Measurements from ENCODE around the gene NRXN3. TPM values are rescaled to one million over a fixed set of nuclear protein-coding genes. Genes with fewer than 3 reads are reported as not detected.

The NRXN3 gene
- polyA plus RNA-seq, 6 donors from 2014 or later, result not detected

DNA sequence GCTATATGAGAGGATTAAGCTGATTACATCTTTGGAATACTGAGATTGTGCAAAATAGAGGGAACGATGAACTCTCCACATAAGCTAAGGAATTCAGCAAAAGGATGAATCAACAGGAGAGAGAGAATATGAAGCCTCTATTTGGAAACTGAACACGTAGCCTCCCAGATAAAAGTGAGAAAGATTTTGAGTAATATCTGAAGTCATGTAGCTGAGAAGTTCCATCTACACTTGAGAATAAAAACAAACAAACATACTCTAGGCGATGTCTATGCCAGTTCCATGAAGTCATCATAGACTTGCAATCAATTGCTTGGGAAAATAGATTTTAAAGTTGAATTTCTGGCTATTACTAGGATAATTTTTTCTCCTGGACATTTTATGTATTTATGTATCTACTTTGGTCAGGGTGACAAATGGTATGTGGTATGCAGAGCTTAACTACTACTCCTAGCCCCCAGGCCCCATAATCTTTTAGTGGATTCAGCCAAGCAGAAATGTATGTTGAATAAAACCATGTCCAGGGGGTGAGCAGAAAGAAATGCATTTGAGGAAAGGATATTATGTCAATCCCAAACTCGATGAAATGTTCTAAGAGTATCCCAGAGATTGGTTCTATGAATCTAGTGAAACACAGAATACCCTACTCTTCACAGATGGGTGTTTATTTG lies 1413.7 kb downstream of the NRXN3 start:
- no peak for ATAC-seq (ENCODE audit: low read depth in 2 of 2)
- H3K27ac Mint-ChIP-seq, result no peak overlapping the region

DNA sequence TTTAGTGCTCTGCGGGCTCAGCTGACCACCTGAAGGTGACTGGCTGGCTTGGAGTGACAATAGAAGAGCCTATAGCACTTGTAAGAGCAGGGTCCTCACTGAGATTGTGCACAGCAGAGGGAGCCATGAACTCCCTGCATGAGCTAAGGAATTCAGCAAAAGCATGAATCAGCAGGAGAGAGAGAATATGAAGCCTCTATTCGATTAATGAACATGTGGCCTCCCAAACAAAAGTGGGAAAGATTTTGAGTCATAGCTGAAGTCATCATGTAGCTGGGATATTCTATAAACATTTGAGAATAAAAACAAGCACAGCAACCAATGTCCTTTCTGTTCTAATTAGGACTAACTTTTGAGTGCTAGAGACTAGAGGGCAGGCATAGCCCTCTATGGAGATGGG lies 1414.5 kb downstream of the NRXN3 start:
- Mint-ChIP-seq H3K4me3 (peak overlapping the region in 1 of 8 donors; percentile 27), H3K27ac (no peak overlapping the region), H3K4me1 (no peaks in the 10 kb centered on the region), H3K27me3 (no peaks in the 10 kb centered on the region), H3K36me3 (no peaks in the 10 kb centered on the region), H3K9me3 (peaks cover 0 to 9% (median 3%) of the 10 kb centered on the region in 7 donors)
- DNase-seq (no peak), ATAC-seq (ENCODE audit: low read depth in 2 of 2) (no peak)

More for the DNA sequence above, 1413.7 kb downstream of the NRXN3 start:
- DNase-seq, result no peak
- no peaks in the 10 kb centered on the region for H3K27me3 Mint-ChIP-seq
- H3K4me3 Mint-ChIP-seq, result no peak overlapping the region
- no peaks in the 10 kb centered on the region for H3K36me3 Mint-ChIP-seq
- H3K9me3 Mint-ChIP-seq, result peaks cover 0 to 9% (median 3%) of the 10 kb centered on the region in 7 donors
- no peaks in the 10 kb centered on the region for H3K4me1 Mint-ChIP-seq

DNA sequence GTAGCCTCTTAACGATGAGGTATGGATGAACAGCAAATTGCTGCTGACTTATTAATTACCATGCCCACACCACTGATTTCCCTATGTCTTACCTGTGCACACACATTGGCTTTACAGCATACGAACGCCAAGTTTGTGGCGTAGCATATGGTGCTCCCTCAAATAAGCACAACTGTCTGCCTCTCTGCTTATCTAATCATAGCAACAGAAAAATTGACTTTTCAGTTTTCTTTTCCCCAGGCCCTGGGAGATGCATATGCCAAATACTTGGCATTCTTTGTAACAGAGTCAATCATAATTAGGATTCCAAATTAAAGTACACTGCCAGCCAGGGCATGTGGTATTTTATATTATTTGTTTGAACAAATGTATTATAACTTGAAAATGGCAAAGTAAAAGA lies 1415.7 kb downstream of the NRXN3 start:
- Mint-ChIP-seq H3K4me1 (no peaks in the 10 kb centered on the region), H3K36me3 (no peaks in the 10 kb centered on the region), H3K27ac (no peak overlapping the region), H3K9me3 (peaks cover 0 to 15% (median 5%) of the 10 kb centered on the region in 7 donors), H3K4me3 (no peak overlapping the region), H3K27me3 (no peaks in the 10 kb centered on the region)
- ATAC-seq (ENCODE audit: low read depth in 2 of 2) (no peak), DNase-seq (no peak)

DNA sequence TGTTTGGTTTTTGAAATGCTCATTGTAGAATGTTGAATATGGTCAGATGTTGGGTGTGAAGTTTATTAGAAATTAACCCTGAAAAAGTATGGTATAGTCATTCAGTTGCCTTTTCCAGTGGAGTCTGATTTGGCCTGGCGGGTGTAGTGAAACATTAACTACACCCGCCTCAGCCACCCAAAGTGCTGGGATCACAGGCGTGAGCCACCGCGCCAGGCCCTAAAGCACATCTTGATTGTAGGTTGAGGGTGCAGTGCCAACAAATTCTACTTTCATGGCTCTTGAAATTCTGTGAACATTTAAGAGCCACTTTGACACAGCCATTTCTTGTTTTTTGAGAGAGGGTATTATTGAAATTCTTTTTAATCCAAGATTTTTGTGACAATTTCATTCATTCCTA lies 1416.2 kb downstream of the NRXN3 start:
- Mint-ChIP-seq H3K9me3 (peaks cover 0 to 15% (median 3%) of the 10 kb centered on the region in 7 donors), H3K4me3 (no peak overlapping the region), H3K36me3 (no peaks in the 10 kb centered on the region), H3K27me3 (no peaks in the 10 kb centered on the region), H3K27ac (no peak overlapping the region), H3K4me1 (no peaks in the 10 kb centered on the region)
- no peak for ATAC-seq (ENCODE audit: low read depth in 2 of 2)
- DNase-seq, result no peak

DNA sequence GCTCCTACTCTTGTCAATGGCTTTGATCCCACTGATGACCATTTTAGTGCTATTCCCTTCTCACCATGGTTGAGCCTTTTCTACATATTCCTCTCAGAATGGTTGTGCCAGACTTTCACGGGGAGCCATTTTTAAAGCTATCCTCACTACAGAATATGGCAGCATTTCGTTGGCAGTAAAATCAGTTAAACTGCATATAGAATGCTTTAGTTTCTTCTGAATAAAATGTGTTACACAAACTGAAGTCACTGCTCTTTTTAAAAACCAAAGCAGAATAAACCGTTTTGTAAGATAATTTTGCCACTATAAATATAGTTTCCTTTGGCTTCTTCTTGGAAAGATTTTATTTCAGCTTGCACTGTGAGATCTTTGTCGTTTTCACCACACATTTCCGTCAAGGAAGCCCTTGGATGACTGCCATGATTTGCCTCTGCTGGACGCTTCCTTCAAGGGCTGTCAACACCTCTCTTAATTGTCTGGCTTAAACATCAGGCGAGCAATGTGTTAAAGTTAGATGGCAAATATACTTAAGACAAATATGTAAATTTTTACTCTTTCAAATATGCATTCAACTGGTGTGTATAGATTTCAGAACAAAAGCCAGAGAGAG lies 1416.9 kb downstream of the NRXN3 start:
- H3K4me3 Mint-ChIP-seq, result no peak overlapping the region
- no peaks in the 10 kb centered on the region for H3K27me3 Mint-ChIP-seq
- no peak overlapping the region for H3K27ac Mint-ChIP-seq
- H3K36me3 Mint-ChIP-seq, result no peaks in the 10 kb centered on the region
- ATAC-seq (ENCODE audit: low read depth in 2 of 2), result no peak
- DNase-seq, result no peak
- no peaks in the 10 kb centered on the region for H3K4me1 Mint-ChIP-seq
- peaks cover 0 to 15% (median 3%) of the 10 kb centered on the region in 7 donors for H3K9me3 Mint-ChIP-seq

DNA sequence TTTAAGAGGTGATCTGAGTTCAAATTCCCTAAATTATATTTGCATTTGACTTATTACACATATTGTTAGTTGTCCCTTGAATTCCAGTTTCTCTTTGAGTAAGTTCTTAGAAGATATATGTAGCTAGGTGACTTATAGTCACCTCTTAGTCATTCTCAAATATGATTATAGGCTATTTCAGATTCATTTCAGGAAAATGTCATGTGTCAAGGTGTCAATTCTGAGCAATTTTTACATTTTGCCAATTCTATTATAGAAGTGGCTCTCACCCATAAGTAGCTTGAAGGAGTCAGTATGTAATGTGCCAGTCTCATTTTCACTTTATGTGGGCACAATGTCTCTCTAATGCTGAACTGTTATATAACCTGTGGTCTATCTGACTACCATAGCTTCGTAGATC lies 1417.7 kb downstream of the NRXN3 start:
- no peak overlapping the region for H3K4me3 Mint-ChIP-seq
- H3K27me3 Mint-ChIP-seq, result no peaks in the 10 kb centered on the region
- peaks cover 0 to 15% (median 3%) of the 10 kb centered on the region in 7 donors for H3K9me3 Mint-ChIP-seq
- no peak for ATAC-seq (ENCODE audit: low read depth in 2 of 2)
- H3K4me1 Mint-ChIP-seq, result no peaks in the 10 kb centered on the region
- DNase-seq, result no peak
- no peaks in the 10 kb centered on the region for H3K36me3 Mint-ChIP-seq
- no peak overlapping the region for H3K27ac Mint-ChIP-seq

DNA sequence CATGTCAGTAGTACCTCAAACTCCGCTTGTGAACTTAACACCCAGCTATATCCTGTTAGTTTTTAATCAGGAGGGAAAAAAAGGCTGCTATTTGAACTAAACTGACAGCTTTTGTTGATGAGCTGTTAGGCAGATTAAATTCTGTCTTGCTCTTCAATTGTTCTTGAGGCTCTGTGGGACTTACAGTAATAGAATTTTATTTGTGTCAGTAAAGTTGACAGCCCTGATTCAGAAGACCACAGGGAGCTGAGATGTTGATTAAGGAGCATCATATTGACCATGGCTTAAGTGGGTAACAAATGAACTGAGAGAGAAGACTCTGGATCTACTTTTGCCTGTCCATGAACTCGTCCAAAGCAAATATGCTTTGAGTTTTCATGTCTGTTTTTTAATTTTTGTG lies 1418.2 kb downstream of the NRXN3 start:
- H3K4me3 Mint-ChIP-seq, result no peak overlapping the region
- H3K9me3 Mint-ChIP-seq, result peaks cover 0 to 15% (median 3%) of the 10 kb centered on the region in 7 donors
- H3K36me3 Mint-ChIP-seq, result no peaks in the 10 kb centered on the region
- no peak for DNase-seq
- H3K27me3 Mint-ChIP-seq, result no peaks in the 10 kb centered on the region
- ATAC-seq (ENCODE audit: low read depth in 2 of 2), result no peak
- H3K27ac Mint-ChIP-seq, result no peak overlapping the region
- no peaks in the 10 kb centered on the region for H3K4me1 Mint-ChIP-seq

DNA sequence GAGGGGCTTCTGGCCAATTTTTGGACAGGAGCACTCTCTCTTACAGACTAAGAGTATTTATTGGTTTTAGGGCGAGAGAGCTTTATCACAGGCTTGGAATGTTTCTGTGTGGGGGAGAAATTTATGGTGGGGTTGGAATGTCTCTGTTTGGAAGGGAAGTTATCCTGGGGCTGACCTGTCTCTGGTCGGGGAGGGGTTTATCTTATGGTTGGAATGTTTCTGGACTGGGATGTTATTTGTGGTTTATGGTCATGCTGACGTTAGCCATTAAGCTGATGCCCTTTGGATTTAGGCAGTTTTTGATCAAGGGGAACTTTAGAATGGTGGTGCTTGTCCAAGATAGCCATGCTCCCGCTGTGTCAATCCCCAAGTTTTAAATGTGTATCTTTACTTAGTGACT lies 1426.4 kb downstream of the NRXN3 start:
- Mint-ChIP-seq H3K27me3 (no peaks in the 10 kb centered on the region), H3K9me3 (peaks cover 0 to 5% (median 0%) of the 10 kb centered on the region in 7 donors), H3K4me3 (no peak overlapping the region), H3K36me3 (no peaks in the 10 kb centered on the region), H3K27ac (no peak overlapping the region), H3K4me1 (no peaks in the 10 kb centered on the region)
- no peak for ATAC-seq (ENCODE audit: low read depth in 2 of 2)
- no peak for DNase-seq

DNA sequence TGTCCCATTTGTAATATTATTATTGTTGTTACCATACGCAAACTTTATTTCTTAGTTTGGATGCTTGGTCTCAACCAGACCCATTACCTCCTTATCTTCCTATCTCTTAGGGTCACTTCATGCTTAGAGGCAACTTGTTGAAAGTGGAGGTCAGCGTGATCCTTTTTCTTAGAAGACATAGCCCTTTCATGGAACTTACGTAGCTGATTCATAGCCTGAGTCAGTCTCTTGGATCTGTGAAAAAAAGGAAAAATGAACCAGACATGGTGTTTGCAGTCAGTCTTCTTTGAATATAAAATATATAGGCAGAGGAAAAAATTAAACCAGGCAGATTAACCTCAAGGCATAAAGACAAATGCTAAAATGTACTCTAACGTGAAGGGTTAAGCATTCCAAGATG lies 1427.4 kb downstream of the NRXN3 start:
- H3K4me3 Mint-ChIP-seq, result no peak overlapping the region
- no peaks in the 10 kb centered on the region for H3K4me1 Mint-ChIP-seq
- no peaks in the 10 kb centered on the region for H3K27me3 Mint-ChIP-seq
- ATAC-seq (ENCODE audit: low read depth in 2 of 2) (no peak), DNase-seq (no peak)
- H3K9me3 Mint-ChIP-seq, result peaks cover 0 to 5% (median 0%) of the 10 kb centered on the region in 7 donors
- H3K27ac Mint-ChIP-seq, result no peak overlapping the region
- H3K36me3 Mint-ChIP-seq, result no peaks in the 10 kb centered on the region

DNA sequence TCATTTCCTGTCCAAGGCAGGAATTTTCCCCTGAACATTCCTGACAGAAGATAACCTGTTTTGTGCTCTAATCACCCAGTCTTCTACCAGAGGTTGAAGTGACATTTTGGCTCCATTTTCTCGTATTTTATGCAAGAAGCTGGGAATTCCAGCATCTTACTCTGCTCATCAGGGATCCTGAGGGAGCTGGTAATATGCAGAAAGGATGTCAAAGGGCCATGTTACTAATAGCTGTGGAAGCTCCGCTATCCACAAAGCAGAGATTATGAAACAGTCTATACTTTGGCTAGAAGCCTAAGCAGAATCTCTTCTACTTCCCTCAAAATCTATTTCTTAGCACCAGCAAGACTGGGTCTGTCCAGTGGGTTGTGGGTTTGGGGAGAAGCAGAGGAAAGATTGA lies 1428.2 kb downstream of the NRXN3 start:
- Mint-ChIP-seq H3K4me1 (no peaks in the 10 kb centered on the region), H3K27me3 (no peaks in the 10 kb centered on the region), H3K36me3 (no peaks in the 10 kb centered on the region), H3K27ac (no peak overlapping the region), H3K9me3 (peaks cover 0 to 5% (median 0%) of the 10 kb centered on the region in 7 donors), H3K4me3 (no peak overlapping the region)
- DNase-seq, result no peak
- ATAC-seq (ENCODE audit: low read depth in 2 of 2), result no peak

DNA sequence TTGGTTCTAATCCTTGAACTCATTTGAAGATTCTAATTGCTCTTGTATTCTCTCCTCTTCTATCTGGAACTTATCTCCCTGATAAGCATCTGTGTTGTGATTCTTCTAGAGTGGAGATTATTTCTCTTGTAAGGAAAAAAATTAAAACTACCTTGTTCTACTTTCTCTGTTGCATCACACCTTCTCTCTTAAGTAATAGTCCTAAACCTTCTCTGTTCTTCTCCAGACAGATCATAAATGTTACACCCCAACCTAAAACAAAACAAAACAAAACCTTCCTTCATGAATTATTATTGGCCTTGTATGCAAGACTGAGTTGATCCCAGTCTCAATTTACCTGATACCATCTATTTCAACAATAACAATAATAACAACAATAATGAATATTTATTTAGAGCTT lies 1429.1 kb downstream of the NRXN3 start:
- Mint-ChIP-seq H3K4me3 (no peak overlapping the region), H3K9me3 (peaks cover 0 to 5% (median 0%) of the 10 kb centered on the region in 7 donors), H3K27ac (no peak overlapping the region), H3K27me3 (no peaks in the 10 kb centered on the region), H3K36me3 (no peaks in the 10 kb centered on the region), H3K4me1 (no peaks in the 10 kb centered on the region)
- ATAC-seq (ENCODE audit: low read depth in 2 of 2), result no peak
- no peak for DNase-seq

DNA sequence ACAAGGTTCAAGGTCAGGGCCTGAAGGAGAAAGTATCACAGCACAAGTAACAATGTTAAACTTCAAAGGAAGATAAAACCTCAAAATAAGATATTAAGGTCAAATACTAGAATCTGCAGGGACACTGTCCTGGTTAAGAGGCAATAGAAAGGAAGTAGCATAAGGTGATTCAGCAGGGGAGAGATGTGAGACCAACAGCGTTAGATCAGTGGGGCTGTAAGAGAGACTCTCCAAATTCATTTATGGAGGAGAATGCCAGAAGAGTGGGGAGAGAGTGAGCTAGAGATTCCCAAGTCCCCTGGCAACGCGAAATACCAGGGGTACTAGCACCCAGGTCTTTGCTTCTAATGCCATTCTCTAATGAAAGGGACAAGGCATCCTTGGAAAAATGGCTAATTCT lies 1430.2 kb downstream of the NRXN3 start:
- H3K27ac Mint-ChIP-seq, result no peak overlapping the region
- no peaks in the 10 kb centered on the region for H3K4me1 Mint-ChIP-seq
- ATAC-seq (ENCODE audit: low read depth in 2 of 2) (no peak), DNase-seq (no peak)
- H3K36me3 Mint-ChIP-seq, result no peaks in the 10 kb centered on the region
- H3K4me3 Mint-ChIP-seq, result no peak overlapping the region
- no peaks in the 10 kb centered on the region for H3K27me3 Mint-ChIP-seq
- peaks cover 0 to 5% (median 0%) of the 10 kb centered on the region in 7 donors for H3K9me3 Mint-ChIP-seq

DNA sequence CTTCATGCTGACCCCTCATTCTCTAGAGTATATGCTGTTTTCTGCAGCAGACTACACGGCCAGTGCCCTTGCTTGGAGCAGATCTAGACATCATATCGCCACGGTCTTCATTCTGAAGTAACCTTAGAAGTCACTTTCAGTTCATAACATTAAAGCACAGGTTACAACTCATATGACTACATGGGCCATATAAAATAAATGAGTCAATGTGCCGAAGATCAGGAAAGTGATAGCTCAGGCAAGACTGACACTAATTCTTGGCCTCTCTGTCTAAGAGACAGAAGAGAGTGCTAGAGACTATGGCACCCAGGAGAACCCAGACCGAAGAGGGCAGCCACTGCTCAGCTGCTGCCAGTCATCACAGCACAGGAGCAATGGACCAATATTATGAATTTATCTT lies 1431.4 kb downstream of the NRXN3 start:
- Mint-ChIP-seq H3K9me3 (peaks cover 0 to 5% (median 0%) of the 10 kb centered on the region in 7 donors), H3K36me3 (no peaks in the 10 kb centered on the region)

DNA sequence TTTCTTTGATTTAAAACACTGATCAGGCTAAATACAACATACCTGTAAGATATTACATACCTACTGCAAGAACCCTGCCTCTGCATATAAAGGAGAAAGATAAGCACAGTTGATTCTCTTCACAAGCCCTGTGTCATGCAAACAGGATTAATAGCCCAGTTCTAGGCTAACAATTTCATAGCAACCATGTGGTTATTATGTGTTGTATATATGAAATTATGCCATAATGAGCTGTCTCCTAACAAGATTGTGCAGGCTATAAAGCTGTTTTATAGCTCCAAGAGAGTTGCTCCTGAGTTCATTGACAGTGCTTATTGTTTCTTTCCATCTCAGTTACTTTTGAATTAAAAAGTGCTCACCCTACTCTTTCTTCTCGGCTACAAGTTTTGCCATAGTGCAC lies 1431.9 kb downstream of the NRXN3 start:
- no peak overlapping the region for H3K27ac Mint-ChIP-seq
- DNase-seq, result no peak
- H3K9me3 Mint-ChIP-seq, result peaks cover 0 to 5% (median 0%) of the 10 kb centered on the region in 7 donors
- H3K27me3 Mint-ChIP-seq, result no peaks in the 10 kb centered on the region
- H3K4me3 Mint-ChIP-seq, result no peak overlapping the region
- H3K36me3 Mint-ChIP-seq, result no peaks in the 10 kb centered on the region
- H3K4me1 Mint-ChIP-seq, result no peaks in the 10 kb centered on the region
- no peak for ATAC-seq (ENCODE audit: low read depth in 2 of 2)

More for the DNA sequence above, 1431.4 kb downstream of the NRXN3 start:
- DNase-seq (no peak), ATAC-seq (ENCODE audit: low read depth in 2 of 2) (no peak)
- Mint-ChIP-seq H3K4me1 (no peaks in the 10 kb centered on the region), H3K27me3 (no peaks in the 10 kb centered on the region), H3K27ac (no peak overlapping the region), H3K4me3 (no peak overlapping the region)

All from naive B cell (primary cell).